ENCODE results near the gene INSL3.

- no peak for TF ChIP-seq POLR2A (IDR thresholded peaks at IDR 0.05; ENCODE audit: low read depth, low read length)
- TF ChIP-seq MYC (IDR thresholded peaks at IDR 0.05; ENCODE audit: low read depth, low read length), result no peak
Observed at GRCh38 chr19:17843908-17844490, 22.7 kb upstream of the INSL3 start.
